ENCODE data around the gene CSTPP1.
"Not testable (repeated sequence)": the region's sequence is repeated elsewhere in the genome, so short reads cannot be mapped to it uniquely, and the experiment has no call there.

Gene CSTPP1

DNA sequence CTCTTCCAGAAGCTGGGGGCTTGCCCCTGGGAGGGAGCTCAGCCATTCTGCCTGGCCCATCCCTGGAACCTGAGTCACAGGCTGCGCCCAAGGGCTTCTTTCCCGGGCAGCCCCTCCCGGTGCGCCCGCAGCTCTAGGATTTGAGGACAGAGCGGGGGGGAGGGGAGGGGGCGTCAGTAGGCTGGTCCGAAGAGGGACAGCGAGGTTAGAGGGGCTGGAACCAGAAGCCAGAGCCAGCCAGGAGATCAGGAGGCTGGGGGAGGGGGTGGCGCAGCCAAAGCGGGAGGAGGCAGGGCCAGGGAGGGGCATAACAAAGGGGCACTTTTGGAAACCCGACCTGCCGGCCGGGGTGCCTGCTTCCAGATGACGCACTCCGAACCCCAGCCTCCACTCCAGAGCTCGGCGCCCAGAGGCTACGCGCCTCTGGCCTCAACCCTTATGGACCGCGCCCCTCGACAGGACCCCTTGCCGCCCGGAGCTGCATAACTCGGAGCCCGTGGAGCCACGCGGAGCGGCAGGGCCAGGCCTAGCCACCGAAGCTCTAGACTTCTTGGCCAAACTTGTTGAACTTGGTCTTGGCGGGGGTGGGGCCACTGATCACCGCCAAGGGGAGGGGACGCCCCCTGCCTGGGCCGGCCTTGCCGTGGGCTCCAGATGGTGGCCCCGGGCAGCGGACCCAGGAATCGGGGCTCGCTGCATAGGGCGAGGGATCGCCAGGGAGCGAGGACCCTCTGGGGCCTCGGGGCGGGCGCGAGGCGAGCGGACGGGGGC lies 248.9 kb downstream of the CSTPP1 start:
- no peak for DNase-seq

DNA sequence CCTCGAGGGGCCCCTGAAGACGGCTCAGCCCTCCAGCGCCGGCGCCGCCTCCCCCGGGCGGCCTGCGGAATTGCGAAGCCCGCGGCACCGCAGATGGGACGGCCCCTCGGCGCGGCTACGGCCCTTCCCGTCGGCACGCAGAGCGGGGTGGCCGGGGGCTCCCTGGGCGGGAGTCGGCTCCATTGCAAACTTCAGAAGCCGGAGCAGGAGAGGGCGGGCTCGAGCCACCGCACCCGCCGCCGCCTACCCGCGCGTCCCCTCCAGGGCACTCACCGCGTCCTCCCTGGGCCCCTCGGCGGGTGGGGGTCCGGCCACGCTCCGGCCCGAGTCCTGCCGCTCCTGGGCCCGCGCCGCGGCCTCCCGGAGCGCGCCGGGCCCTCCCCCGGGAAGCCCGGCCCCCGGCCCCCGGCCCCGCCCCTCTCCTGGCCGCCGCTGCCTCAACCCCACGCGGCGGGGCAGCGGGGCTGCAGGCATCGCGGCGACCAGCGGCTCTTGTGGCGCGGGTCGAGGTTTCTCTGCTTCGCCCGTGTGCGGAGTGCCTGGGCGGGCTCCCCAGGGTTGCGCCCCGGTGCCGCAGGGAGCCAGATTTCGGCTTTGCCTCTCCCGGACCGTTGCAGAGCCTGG lies 249.6 kb downstream of the CSTPP1 start, which contains the start of gene PACSIN3:
Gene PACSIN3, minus strand, starts transcription at position 359 of the 624 bp plus-strand sequence. CDS start 3,707 bp downstream, outside the sequence.
- peak; percentile 63 for DNase-seq

DNA sequence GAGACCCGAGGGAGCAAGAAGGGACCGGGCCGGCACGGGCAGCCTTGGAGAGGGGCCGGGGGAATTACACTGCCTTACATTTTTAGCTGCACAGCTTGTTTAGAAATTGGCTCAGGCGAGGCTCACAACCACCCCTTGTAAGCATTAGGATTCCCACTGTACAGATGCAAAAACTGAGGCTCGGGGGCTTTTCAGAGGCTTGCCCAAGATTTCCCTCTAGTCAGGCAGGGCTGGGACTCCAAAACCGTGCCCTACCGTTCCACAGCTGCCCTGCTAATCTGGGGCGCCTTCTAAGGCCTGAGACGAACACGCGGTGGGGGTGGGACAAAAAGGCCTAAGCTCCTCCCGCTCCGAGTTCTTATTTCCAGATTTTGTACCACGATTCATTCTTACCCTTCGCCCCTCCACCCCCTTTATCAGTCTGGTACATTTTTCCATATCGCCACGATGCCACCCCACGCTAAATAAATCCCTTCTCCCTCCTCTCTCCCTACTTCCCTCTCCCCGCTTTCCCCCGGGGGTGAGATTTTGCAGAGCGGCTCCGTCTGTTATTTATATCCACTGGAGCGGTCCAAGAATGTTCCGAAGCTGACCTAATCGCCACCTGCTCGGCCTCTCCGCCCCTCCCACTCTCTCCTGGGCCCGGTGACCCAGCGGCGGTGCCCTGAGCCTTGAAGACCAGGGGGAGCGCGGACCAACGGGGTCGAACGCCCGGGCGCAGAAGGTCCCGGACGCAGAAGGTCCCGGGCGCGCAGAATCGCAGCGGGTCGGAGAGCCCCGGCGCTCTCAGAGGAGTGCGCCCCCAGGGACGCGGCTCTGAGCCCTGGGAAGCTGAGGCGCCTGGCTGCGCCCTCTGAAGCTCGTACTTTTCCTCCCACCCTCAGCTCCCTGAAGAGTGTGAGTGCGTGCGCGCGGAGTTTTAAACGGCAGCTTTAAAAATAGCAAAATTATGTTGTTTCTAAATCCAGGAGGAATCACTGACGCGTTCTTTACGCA lies 250.4 kb downstream of the CSTPP1 start:
- DNase-seq = peak; percentile 18

DNA sequence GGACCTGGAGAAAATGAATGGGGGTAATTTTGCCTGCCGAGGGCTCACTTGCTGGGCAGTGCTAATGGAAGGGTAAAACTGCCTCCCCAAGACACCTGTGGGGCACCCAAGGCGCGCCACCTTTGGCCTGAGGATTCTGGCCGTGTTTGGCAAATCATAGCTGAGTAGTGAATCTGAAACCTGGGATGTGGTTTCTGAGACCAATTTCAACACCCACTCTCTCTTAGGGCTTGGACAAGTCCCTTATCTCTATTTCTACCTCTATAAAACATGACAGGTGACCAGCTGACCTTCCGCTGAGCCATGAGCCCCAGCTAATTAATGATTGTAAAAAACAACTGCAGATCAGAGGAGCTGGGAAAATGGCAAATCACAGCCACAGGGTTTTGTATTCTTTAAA lies 251.2 kb downstream of the CSTPP1 start:
- peak; percentile 13 for DNase-seq

DNA sequence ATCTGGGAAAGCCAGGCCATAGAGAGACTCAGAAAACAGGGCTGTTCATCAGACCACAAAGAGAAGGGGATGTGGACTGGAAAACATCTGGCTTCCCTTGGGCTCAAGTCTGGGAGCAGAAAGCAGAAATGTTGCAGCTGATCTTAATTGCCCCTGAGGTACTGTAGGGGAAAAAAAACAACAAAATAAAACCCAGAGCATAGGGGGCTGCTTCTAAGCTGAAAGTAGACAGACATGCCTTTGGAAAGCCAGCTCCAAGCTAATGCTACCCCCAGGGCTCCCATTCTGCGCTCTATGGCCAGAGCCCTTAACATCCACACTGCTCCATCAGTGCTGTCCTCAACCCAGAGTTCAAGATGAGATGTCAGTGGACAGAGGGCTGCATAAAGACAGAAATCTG lies 251.7 kb downstream of the CSTPP1 start:
- DNase-seq = no peak

DNA sequence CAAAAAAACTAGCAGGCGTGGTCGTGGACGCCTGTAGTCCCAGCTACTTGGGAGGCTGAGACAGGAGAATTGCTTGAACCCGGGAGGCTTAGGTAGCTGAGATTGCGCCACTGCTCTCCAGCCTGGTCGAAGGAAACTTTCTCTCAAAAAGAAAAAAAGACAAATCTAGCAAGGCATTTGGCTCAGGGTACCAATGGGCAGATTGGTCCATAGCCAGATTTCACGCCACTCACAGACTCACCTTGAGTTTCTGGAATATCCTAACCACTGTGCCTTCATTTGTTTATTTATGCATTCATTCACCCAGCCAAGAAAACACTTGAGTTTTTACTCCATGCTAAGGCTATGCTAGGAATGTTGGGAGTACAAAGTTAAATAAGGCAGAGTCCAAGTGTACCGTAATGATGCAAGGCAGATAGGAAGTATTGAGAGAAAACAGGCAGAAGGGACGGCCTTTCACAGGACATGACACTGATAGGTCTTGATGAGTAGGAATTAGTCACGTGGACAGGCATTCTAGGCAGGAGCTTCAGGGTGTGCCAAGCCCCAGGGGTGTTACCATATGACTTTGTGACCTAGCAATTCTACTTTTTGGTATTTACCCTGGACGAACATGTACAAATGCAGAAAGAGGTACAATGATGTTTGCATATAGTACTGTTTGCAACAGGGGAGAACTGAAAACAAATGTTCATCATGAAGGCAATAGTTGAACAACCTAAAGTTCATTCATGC lies 252.7 kb downstream of the CSTPP1 start:
- DNase-seq = no peak

DNA sequence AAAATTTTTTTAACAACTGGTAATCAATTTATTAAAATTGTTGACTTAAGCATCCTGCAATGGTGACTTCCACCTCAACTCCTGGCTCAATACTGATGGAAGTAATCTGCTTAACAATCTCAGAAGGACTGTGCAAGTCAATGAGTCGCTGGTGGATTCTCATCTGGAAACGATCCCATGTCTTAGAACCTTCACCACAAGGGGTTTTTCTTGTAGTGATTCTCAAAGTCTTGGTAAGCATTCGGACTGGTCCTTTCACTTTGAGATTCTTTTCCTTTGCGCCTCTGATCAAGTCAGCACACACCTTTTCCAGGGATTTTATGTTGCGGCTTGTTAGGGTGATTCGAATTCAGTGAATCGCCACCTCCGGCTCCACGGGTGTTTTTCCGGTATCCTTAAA lies 254.6 kb downstream of the CSTPP1 start:
- not testable (repeated sequence) for DNase-seq

DNA sequence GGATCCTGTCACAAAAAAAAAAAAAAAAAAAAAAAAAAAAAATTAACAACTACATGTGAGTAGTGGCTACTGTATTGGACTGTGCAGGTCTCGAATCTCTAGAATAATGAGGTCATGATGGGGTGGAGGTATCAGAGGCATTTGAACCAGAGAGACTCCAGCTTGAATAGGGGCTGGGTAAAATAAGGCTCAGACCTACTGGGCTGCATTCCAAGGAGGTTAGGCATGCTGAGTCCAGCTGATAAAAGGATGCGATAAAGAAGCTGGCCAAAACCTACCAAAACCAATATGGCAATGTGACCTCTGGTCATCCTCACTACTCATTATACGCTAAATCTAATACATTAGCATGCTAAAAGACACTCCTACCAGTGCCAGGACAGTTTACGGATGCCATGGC lies 255.6 kb downstream of the CSTPP1 start:
- no peak for DNase-seq

DNA sequence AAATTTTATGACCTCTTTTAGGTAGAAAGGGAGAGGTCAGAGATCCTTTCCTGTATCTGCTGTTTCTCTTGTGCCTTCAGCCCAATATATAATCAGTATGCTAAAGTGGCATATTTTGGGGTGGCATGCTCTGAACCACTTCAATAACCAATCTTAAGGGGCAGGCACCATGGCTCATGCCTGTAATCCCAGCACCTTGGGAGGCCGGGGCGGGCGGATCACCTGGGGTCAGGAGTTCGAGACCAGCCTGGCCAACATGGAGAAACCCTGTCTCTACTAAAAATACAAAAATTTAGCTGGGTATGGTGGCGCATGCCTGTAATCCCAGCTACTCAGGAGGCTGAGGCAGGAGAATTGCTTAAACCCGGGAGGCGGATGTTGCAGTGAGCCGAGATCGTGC lies 261.6 kb downstream of the CSTPP1 start:
- DNase-seq = not testable (repeated sequence)

DNA sequence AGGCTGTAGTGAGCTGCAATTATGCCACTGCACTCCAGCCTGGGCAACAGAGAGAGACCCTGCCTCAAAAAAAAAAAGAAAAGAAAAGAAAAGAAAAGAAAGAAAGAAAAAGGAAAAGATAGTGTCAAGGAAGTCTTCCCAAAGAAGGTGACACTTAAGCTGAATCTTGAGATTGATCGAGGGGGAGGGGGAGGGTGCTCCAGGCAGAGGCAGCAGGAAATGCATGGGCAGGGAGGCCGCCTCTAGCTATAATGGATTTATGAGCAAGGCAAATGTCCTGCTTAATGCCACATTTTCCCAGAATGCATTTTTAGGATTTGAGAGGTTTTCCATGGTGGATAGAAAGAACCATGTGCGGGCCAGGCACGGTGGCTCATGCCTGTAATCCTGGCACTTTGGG lies 264.5 kb downstream of the CSTPP1 start:
- DNase-seq = no peak

DNA sequence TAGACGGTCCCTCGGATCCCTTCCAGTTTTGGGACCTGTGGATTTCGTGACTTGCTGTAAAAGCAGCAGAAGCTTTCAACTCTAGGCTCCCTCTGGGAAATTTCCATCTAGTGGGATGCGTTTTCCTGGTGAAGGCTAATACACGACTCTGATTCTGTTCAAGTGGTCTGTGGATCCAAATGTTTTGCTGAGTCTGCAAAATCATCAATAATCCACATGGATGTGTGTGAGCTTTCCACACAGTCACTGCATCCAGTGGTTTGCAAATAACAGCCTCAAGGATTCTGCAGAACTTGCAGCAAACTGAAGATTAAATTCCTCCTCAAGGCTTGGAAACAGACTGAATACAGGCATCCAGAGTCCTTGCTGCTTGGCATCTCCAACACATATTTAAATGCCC lies 266.0 kb downstream of the CSTPP1 start:
- no peak for DNase-seq

DNA sequence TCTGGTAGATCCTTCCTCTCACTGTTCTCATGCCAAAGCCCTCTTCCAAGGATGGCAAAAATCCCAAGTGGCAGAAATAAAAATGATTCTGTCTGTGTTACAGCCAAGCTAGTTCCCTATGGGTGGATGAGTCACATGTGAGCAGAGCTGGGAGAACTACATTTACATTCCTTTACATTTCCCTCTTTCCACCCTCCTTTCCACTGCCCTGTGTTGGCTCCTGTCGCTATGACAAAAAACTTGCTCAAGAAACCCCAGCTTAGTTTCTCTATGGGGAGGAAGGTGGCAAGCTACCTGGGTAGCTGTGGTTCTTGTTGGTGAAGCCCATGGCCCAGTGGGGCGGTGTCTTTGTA lies 268.1 kb downstream of the CSTPP1 start:
- no peak for DNase-seq

DNA sequence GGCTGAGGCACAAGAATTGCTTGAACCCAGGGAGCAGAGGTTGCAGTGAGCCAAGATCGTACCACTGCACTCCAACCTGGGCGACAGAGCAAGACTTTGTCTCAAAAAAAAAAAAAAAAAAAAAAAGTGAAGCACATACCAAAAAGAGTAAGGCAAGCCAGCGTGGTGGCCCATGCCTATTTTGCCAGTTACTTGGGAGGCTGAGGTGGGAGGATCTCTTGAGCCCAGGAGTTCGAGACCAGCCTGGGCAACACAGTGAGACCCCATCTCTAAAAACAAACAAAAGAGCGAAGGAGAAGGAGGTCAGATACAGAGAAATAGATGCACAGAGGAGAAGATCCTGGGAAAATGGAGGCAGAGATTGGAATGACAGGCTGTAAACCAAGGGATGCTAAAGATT lies 270.0 kb downstream of the CSTPP1 start:
- DNase-seq = not testable (repeated sequence)

DNA sequence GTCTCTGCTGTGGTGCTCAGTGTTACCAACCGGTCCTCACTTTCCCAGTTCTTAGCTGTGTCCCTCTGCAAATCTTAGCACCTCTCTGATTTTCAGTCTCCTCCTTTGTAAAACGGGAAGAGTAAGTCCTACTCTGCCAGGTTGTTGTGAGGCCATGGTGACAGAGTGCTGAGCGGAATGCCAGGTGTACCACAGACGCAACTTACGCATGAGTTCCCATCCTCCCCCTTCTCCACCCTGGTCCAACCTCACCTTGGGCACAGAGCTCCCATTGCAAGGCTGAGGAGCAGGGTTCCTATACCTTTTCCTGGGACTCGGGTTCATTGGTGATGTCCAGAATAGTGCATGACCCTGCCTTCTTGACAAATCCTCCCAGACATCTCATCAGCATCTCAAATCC lies 270.9 kb downstream of the CSTPP1 start:
- DNase-seq = no peak

DNA sequence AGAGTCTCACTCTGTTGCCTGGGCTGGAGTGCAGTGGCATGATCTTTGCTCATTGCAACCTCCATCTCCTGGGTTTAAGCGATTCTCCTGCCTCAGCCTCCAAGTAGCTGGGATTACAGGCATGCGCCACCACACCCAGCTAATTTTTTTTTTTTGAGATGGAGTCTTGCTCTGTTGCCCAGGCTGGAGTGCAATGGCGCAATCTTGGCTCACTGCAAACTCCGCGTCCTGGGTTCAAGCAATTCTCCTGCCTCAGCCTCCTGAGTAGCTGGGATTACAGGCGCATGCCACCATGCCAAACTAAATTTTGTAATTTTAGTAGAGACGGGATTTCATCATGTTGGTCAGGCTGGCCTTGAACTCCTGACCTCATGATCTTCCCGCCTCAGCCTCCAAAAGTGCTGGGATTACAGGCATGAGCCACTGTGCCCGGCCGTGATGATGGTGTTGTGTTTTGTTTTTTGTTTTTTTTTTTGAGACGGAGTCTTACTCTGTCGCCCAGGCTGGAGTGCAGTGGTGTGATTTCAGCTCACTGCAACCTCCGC lies 271.5 kb downstream of the CSTPP1 start:
- DNase-seq = not testable (repeated sequence)

DNA sequence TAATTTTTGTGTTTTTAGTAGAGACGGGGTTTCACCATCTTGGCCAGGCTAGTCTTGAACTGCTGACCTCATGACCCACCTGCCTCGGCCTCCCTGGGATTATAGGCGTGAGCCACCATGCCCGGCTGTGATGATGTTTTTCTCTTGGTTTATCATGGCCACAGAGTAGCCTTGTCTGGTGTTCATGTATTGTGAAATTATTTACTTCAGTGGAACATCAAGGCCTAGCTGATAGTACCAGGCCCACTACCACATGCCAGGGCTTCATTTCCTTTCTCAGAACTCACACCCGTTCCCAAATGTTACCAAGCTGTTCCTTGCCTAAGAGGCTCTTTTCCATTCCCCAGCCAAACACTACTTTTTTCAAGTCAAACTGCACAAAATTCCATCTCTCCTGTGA lies 272.1 kb downstream of the CSTPP1 start:
- DNase-seq = no peak
